LNCaP clone FGC (cell line): Measurements from ENCODE around the gene REXO1.

ENCODE experiments used
- DNase-seq: peaks from one replicate; pipeline ENCODE4 v3.0.0-alpha.2; 2011; ENCODE audit warnings: low read depth
- H3K4me3 ChIP-seq: 2 replicates; pipeline ENCODE4 v1.5.1; 2011; ENCODE audit warnings: mild to moderate bottlenecking, low read depth, low read length, control low read depth
- TF ChIP-seq, protein P1 (sequence below): IDR thresholded peaks from 2 replicates; pipeline ENCODE4 v1.5.1; 2012; ENCODE audit warnings: mild to moderate bottlenecking; ENCODE audit not compliant: control insufficient read depth, insufficient read depth; ENCODE audit errors: extremely low read depth

REXO1 gene

DNA sequence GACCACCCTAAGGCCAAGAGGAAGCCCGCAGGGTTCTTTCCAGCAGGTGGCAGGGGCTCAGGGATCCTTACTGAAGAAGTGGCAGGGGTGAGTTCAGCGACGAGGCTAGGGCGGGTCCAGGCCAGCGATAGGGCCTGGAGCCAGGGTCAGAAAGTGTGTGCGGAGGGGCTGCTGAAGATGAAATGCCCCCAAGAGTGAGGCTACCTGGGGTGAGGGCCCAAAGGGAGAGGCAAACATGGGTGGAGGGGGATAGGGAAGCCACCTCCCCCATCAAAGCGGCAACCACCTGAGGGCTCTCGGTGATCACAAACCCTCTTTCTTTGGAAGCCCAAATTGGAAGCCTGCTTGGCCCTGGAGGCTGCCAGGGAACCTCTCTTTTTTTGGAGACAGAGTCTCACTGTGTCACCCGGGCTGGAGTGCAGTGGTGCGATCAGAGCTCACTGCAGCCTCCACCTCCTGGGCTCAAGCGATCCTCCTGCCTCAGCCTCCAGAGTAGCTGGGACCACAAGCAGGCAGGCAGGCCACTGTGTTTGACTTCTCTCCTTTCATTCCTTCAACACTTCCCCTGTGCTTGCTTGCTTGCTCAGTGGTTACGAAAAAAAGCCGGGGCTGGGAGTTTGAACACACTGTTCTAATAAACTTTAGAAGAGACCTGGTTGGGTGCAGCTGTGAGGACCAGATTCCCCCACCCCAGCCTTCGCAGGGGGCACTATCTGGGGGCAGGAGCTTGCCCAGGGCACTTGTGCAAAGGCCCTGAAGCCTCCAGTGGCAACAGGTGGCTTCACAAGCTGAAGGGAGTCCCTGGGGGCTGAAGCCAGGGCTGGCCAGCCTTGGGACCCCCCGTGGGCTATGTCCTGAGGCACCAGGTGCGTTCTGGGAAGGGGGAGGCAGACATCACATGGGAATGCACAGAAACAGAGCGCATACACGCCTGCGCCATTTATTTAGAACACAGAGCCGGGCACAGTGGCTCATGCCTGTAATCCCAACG is 34.8 kb downstream of the REXO1 start:
- no peak for DNase-seq
- peak overlapping the region; percentile 56 for H3K4me3 ChIP-seq
- TF ChIP-seq, protein P1, sequence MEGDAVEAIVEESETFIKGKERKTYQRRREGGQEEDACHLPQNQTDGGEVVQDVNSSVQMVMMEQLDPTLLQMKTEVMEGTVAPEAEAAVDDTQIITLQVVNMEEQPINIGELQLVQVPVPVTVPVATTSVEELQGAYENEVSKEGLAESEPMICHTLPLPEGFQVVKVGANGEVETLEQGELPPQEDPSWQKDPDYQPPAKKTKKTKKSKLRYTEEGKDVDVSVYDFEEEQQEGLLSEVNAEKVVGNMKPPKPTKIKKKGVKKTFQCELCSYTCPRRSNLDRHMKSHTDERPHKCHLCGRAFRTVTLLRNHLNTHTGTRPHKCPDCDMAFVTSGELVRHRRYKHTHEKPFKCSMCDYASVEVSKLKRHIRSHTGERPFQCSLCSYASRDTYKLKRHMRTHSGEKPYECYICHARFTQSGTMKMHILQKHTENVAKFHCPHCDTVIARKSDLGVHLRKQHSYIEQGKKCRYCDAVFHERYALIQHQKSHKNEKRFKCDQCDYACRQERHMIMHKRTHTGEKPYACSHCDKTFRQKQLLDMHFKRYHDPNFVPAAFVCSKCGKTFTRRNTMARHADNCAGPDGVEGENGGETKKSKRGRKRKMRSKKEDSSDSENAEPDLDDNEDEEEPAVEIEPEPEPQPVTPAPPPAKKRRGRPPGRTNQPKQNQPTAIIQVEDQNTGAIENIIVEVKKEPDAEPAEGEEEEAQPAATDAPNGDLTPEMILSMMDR: no peak

DNA sequence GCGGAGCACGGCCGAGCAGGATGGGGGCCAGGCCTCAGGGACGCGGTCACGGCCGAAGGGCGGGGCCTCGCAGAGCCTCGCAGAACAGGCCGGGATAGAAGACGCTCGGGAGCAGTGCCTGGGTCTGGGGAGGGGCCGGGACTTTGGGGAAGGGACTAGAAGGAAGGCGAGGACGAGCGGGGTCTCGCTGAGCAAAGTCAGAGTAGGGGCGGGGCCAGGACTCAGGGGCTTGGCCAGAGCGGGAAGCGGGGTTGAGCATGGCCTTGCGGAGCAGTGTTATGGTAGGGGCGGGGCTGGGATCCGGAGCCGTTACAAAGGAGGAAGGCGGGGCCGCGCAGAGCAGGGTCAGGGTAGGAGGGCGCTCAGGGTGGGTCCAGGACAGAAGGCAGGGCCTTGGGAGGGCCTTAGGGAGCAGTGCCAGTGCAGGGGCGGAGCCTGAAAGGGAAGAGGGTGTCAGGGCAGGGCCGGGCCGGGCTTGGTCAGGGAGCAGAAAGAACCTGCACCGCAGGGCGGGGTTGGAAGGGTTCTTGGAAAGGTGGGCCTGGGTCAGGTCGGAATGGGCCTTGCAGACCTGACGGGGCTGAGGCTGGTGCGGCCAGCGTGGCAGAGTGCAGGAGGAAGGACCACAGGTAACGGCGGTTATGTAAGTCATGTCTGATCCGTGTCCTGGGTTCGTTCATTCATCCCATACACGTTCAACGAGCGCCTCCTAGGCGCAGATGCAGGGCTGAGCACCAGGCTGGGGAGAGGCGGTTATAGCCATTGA is 35.7 kb downstream of the REXO1 start:
- peak; percentile 83 for DNase-seq
- peak overlapping the region; percentile 56 for H3K4me3 ChIP-seq
- TF ChIP-seq, protein P1: peak; percentile 78

DNA sequence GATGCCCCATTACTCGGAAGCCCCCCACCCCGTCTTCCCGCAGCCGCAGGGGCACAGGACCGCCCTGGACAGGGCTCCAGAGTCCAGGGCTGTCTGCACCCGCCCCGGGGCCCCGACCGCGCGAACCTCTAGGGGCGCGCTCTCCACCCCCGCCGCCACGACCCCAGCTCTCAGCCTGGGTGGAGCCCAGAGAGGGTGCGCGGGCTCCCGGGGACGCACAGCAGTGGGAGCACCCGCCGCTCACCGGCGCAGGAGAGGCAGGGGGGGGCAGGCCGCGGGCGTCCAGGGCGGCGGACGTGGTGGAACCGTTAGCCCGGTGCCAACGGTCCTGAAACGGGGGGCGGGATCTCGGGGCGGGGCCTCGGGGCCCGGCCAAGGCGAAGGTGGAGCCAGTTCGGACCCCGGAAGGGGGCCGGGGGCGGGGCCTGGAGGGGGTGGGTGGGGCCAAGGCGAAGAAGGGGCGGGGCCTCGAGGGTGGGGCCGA is 36.3 kb downstream of the REXO1 start, which contains the start of gene ATP8B3:
Gene ATP8B3, minus strand, starts transcription at position 335 of the 484 bp plus-strand sequence. CDS start 540 bp downstream, outside the sequence.
- DNase-seq: no peak
- TF ChIP-seq, protein P1: no peak
- peak within 1 kb of the TSS; percentile 56 for H3K4me3 ChIP-seq

DNA sequence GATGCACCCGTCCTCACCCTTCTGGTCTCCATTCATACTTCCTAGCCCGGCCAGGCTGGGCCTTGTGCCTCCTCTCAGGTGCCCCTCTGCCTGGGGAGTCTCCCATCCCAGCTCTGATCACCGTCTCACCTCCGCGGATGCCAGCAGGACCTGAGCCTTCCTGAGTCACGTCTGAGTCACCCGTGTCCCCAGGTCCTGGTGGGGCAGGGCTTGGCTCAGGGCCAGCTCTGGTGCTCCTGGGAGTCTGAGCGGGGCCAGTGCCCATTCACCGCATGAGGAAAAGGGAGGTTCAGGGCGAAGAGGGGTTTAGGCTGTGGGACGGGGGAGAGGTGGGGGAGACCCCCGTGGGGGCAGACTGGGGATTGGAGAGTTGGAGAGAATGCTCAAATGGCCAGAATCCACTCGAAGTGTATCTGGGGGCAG is 36.8 kb downstream of the REXO1 start:
- H3K4me3 ChIP-seq: no peak overlapping the region
- TF ChIP-seq, protein P1: no peak
- no peak for DNase-seq

DNA sequence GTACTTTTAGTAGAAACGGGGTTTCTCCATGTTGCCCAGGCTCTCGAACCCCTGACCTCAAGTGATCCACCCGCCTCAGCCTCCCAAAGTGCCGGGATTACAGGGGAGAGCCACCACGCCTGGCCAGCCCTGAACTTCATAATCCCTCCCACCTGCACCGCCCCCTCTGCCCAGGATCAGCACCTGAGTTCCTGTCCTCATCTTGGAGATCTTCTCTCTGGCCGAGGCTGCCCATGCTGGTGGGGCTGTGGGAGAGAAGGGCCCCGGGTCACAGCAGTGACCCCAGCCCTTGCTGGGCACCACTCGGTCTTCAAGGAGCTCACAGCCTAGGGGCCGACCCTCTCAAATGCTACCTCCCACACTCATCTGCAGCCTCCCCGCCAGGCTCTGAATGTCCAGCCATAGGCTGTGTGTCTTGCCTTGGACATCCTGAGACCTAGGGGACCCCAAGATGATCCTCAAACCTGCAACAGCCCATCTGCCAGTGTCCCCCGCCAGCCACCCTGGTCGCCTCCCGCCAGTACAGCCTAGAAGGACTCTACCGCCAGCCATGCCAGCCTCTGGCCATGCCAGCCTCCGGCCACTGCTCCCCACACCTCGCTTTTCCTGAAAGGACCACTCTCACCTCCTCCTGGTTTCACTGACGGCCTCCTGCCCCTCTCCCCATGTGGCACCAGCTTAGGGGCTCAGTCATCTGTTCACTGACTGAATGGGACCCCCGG is 37.7 kb downstream of the REXO1 start:
- no peak for DNase-seq
- no peak overlapping the region for H3K4me3 ChIP-seq
- TF ChIP-seq, protein P1: no peak

DNA sequence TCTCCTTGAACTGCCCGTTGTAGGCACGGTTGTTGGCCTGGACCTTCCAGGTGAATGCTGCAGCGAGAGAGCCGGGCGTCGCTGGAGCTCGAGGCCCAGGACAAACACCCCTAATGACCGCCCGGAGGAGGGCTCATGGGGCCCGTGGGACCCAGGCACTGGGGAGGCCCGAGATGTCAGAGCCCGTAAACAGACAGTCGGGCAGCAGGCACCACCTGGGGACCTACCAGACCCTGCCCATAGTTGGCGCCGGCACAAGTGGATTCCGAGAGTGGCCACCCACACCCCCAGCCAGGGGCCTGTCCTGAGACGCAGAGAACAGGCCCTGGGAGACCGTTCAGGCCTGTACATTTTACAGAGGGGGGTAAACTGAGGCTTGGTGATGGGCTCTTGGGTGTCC is 38.6 kb downstream of the REXO1 start:
- TF ChIP-seq, protein P1: no peak
- no peak overlapping the region for H3K4me3 ChIP-seq
- DNase-seq: no peak
